Measurements from ENCODE around the gene APOBEC4.
A peak's percentile ranks its signal among the peaks of the same experiment; 100 is the strongest.
"Not testable (repeated sequence)": the region's sequence is repeated elsewhere in the genome, so short reads cannot be mapped to it uniquely, and the experiment has no call there.

The APOBEC4 gene, protein sequence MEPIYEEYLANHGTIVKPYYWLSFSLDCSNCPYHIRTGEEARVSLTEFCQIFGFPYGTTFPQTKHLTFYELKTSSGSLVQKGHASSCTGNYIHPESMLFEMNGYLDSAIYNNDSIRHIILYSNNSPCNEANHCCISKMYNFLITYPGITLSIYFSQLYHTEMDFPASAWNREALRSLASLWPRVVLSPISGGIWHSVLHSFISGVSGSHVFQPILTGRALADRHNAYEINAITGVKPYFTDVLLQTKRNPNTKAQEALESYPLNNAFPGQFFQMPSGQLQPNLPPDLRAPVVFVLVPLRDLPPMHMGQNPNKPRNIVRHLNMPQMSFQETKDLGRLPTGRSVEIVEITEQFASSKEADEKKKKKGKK

GRCh38 chr1:183652547-183653461, at the start of gene APOBEC4:
Gene APOBEC4, minus strand, starts transcription at chr1:183653316. Its CDS starts 4,535 bp downstream, at chr1:183648781.
- DNase-seq (ENCODE audit: low spot score) = no peak

GRCh38 chr1:183702813-183703198, 49.7 kb upstream of the APOBEC4 start:
- DNase-seq (ENCODE audit: low spot score) = no peak

DNA sequence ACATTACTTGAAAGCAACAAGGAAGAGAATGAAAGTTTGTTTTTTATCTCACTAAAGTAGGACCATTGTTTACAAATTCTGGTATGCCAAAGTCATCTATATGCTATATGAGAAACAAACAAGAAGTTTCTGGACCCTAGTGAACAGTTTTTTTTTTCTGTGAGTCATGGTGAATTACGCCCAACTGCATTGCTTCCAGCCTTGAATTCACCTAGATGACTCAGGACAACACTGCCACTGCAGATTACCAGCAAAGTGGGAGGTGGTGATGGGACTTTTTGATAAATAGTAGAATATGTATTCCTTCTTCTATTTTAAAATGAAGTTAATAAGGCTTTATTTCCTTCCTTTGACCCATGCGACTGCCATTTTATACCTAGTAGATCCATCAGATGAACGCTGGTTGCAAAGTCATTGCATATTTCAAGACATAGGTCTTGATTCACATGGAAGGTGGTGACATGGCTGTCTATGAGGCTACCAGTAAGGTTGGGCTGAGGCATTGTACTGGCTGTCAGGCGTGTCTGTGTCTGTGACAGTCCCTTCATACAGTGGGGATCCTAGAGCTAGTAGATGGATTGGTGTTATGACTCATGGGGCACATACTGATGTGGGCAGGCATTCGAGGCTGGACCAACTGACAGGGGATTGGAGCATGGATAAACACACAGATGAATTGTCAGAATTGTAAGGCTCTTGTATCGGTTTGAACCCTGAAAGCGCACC, 49.1 kb upstream of the APOBEC4 start:
- no peak for DNase-seq (ENCODE audit: low spot score)

DNA sequence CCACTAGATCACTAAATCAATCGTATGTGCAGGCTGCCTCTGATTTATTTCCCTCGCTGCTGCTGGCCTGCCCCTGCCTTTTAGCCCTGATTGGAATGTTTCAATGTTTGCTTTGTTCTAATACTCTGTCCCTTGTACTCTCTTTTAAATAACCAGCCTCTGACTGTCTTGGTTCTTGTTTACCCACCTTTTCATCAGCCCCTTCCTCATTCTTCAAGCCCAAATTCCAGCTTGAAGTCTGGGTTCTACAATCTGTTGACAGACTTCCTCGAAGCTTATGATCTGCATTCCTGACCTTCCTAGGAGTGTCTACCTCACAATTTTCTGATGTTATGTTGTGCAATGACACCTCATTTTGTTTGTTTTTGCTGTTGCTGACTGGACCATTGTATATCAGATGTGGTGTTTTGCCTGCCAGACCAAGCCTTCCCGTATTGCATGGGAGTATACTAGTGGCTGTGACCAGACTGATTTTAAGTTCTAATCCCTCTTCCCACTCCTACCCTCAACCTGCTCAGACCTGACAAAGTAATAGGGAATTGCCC, 46.6 kb upstream of the APOBEC4 start:
- DNase-seq (ENCODE audit: low spot score) = peak; percentile 52

DNA sequence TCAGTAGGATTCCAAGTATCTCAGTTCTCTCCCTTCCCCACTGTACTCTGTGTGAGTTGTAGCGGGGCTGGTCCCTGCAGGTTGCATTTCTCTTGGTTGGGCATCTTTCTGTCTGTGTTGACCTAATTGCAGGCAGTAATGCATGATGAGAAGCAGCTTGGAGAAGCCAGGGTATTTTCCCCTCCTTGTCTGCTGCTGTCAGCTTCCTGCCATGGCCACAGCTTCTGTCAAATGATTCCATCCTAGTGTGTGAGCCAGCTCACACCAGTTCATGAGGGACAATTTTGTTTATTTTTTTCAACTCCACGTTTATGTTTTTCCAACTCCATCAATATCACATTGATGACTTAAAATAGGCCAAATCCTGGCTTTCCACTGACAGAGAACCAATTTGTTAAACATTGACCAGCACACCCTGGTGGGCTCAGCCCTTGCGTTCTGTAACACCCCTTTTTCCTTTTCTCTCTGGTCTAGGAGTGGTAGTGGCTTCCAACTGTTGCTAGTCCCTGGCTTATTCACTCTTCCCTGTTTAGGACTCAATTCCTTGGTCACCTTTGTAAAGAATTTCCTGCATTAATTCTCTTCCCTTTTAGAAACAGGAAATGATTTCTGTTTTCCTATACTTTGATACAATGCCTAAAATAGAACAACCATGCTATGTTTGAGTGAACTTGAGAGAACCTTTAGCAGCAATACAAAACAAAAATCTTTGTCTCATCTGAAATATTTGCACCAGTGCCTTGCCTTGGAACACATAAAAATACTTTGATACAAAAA, 44.9 kb upstream of the APOBEC4 start:
- DNase-seq (ENCODE audit: low spot score) = no peak

DNA sequence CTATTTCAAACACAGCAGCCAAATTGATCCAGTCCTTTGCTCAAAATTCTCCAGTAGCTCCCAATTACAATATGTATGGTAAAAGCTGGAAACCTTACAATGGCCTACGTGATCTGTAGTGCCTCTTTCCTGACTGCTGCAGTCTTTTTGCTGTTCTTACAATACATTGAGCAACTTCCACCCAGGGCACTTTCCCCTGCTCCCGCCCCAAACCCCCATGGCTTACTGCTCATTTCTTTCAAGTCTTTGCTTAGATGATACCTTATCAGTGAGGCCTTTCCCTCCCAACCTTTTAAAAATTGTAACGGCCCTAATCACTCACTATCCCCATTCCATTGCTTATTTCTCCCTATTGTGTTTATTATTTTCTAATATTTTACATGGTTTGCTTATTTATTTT, 43.9 kb upstream of the APOBEC4 start:
- no peak for DNase-seq (ENCODE audit: low spot score)

GRCh38 chr1:183694755-183695154, 41.6 kb upstream of the APOBEC4 start:
- DNase-seq (ENCODE audit: low spot score) = no peak

- DNase-seq (ENCODE audit: low spot score) = no peak
These were observed 41.0 kb upstream of the APOBEC4 start for GRCh38 chr1:183694066-183694465.

DNA sequence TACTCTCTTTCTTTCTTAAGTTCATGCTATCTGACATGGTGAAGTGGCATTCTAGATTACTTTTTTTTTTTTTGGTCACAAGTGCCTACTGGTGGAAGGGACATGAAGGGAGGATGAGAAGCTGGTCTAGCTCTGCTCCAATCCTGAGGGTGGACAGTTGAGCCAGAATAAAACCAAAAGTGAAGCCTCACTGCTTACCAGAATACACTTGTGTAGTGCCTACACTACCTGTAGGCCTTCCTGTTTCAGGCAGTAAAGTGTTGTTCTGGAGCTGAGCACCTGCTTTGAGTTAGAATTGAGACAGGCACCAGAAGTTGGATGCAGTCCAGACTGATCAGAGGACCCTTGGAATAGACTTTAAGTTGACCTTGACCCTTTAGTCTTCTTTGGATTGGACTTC, 40.4 kb upstream of the APOBEC4 start:
- DNase-seq (ENCODE audit: low spot score) = no peak

DNA sequence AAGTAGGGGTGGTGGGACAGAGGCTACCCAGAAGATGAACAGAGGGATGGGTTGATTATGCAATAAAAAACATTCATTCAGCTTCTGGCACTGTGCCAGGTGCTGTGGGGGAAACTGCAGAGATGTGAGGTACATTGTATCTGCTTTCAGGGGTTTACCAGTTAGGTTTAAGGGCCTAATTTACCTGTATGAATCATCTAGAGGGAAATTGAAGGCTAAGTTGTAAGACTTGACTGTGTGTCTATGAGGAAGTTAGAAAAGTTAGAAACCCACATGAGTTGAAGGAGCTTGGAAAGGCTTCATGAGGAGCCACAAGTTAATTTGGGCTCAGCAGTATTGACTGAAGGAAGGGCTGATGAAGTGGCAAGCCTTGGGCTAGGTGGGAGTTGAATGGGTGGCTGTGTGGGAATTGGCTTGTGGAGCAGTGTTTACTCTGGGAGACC, 36.7 kb upstream of the APOBEC4 start:
- no peak for DNase-seq (ENCODE audit: low spot score)

DNA sequence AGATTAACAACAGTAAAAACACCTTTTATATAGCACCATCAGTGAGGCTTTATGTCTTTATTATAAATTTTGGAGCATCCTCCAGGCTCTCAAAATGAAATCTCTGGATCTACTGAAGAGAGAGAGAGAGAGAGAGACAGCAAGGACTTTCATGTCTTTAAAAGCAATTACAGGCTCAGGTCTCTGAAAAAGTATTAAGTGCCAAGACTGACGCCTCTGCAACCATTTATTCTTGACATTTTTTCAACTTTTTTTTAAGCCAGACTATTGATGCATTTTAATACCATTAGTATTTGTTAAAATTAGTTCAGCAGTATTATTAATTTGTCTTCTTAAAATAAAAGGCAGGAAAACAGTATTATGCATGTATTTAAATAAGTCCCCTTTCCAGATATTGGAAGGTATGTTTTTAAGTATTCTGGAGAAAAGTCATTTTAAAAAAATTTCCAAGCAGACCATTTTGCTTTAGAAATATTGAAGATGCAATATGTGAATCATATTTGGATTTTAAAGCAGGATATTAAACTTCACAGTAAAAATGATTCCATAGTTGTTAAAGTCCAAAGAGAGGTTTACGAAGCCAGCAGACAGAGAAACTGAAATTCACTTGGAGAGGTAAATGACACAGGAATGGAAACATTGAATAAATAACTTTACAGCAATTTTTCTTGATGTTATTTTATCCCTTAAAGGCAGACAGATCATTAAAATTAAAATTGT, 35.4 kb upstream of the APOBEC4 start:
- no peak for DNase-seq (ENCODE audit: low spot score)

DNA sequence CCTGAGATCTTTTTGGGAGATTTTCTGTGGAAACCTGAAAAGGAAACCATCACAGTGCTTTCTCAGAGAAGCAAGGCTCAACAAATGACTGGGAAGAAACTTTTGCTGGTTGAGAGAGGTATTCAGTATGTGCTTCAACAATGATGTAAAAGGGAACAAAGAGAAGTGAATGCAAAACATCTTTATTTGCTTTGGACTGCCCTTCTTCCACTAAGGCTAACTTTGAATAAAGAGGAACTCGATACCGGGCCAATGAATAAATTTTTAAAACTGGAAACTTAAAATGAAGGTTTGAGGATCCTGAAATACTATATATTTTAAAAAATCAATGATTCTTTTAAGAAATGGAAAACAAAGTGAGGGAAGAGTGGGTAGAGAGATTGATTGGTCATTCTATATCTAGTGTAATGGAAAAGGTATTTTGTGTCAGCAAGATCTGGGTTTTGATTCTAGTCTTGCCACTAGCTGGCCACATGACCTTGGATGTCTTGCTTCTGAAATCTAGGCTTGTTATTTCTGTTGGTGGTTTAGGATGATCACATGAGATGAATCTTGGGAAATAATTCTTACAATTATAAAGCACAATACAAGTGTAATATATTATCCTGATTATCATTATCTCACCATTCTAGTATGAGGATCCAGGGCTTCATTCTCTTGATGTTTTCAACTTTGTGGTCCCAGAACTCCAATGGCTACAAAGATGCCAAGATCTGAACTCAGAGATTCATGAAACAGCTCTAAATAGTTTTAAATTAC, 34.6 kb upstream of the APOBEC4 start:
- no peak for DNase-seq (ENCODE audit: low spot score)

DNA sequence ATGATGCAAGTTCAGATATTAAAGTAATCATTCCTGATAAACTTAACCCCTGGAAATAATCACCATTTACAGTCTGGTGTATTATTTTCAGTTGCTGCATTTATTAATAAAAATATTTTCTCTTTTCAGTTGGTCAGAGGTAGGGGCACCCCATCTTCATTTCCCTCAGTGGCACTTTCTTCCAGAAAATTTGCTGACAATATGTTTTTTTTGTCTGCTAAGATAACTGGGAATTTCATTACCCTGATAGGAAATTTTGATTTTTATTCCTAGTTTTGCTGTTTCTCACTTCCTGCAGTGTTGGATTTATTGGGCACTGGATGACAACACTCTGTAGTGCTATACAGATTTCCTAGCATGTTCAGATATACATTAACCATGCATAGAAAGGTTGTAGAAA, 33.1 kb upstream of the APOBEC4 start:
- no peak for DNase-seq (ENCODE audit: low spot score)

GRCh38 chr1:183685112-183685713, 32.1 kb upstream of the APOBEC4 start:
- peak; percentile 75 for DNase-seq (ENCODE audit: low spot score)

DNA sequence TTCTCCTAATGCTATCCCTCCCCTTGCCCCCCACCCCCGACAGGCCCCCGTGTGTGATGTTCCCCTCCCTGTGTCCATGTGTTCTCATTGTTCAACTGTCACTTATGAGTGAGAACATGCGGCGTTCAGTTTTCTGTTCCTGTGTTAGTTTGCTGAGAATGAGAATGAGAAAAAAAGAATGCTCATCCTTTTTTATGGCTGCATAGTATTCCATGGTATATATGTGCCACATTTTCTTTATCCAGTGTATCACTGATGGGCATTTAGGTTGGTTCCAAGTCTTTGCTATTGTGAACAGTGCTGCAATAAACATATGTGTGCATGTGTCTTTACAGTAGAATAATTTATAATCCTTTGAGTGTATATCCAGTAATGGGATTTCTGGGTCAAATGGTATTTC, 26.2 kb upstream of the APOBEC4 start:
- not testable (repeated sequence) for DNase-seq (ENCODE audit: low spot score)

DNA sequence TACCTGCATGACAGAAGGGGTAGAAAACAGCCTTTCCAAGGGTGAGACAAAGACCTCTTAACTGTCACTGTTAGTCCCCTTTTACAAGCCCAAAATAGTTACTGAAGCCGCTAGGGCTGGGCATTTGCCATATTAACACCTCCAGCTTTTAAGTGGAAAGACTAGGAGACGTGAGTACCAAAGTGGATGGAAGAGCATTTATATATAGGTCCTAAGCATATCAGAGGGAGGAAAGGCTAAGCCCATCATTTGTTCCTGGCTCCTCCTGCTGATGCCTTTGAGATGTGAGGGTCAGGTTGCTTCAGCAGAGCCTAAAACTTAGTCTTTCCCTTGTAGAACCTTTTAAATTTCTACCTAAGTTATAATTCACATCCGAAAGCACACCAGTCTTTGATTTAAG, 25.7 kb upstream of the APOBEC4 start:
- DNase-seq (ENCODE audit: low spot score) = no peak

DNA sequence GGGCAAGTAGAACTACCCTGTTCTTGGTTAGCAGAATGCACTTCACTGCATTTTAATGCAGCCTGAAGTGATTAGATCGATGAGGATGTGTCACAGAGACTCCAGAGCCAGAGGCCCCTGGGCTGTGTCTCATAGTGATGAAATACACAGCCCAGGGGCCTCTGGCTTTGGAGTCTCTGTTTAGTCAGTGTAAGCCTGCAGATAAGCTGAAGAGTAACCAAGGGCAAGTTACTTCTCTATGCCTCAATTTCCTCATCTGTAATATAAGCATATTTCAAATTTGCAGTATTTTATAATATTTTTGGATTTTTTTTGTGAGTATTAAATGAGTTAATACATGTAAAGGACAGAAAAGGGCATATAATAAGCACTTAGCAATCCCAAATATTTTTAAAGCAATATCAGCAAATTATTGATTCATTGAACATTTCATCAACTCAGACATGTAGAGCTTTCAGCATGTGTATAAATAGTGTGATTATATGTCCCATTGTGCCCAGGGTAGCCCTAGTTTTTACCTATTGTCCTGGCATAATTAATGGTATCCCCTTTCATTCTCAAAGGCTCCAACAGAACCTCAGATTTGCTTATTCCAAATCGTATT, 23.6 kb upstream of the APOBEC4 start:
- DNase-seq (ENCODE audit: low spot score) = no peak

GRCh38 chr1:183675883-183676585, 22.9 kb upstream of the APOBEC4 start:
- no peak for DNase-seq (ENCODE audit: low spot score)

Measured in LoVo (cell line).